ENCODE data around the gene LSM10.

Gene LSM10

GRCh38 chr1:36446271-36446670, 48.6 kb upstream of the LSM10 start:
- DNase-seq, result no peak

DNA sequence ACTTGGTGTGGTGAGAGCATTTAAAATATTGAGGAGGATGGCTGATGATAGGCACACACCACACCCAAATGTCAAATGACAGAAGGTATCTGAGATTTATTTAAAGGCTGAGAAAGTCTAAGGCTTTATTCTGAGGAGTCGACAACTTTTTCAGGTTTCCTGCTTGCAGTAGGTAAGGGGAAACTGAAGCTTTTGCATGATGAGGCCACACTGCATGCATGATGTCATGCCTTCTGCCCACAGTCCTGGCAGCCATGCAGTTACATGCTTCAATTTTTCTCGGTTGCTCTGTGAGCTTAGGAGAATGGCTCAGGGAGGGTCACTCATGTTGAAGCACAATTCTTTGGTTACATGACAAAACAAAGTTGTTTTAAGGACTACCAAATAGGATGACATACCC, 45.6 kb upstream of the LSM10 start:
- Histone ChIP-seq H4K20me1 (ENCODE audit: insufficient read depth, low read length) (no peaks in the 10 kb centered on the region), H3K9ac (ENCODE audit: low read depth, low read length) (no peak overlapping the region), H3K79me2 (ENCODE audit: insufficient read depth, low read length) (no peaks in the 10 kb centered on the region), H2AFZ (ENCODE audit: low read depth, low read length) (no peak overlapping the region), H3K4me1 (ENCODE audit: insufficient read depth, low read length) (no peaks in the 10 kb centered on the region), H3K27ac (ENCODE audit: low read length) (no peak overlapping the region), H3K4me2 (ENCODE audit: insufficient read depth, low read length) (no peak overlapping the region), H3K27me3 (ENCODE audit: insufficient read depth, low read length, poor library complexity) (no peaks in the 10 kb centered on the region), H3K36me3 (ENCODE audit: insufficient read depth, low read length) (no peaks in the 10 kb centered on the region), H3K4me3 (ENCODE audit: low read depth in 1 of 2, low read length in 2 of 2) (no peak overlapping the region), H3K9me3 (ENCODE audit: insufficient read depth, low read length, severe bottlenecking) (no peaks in the 10 kb centered on the region)
- DNase-seq, result no peak
- no peak for ATAC-seq (ENCODE audit: insufficient read depth, low read depth)
- no peak for TF ChIP-seq EZH2 (IDR thresholded peaks at IDR 0.05; ENCODE audit: borderline replicate concordance, low read depth, low read length, severe bottlenecking)
- TF ChIP-seq, protein P1, sequence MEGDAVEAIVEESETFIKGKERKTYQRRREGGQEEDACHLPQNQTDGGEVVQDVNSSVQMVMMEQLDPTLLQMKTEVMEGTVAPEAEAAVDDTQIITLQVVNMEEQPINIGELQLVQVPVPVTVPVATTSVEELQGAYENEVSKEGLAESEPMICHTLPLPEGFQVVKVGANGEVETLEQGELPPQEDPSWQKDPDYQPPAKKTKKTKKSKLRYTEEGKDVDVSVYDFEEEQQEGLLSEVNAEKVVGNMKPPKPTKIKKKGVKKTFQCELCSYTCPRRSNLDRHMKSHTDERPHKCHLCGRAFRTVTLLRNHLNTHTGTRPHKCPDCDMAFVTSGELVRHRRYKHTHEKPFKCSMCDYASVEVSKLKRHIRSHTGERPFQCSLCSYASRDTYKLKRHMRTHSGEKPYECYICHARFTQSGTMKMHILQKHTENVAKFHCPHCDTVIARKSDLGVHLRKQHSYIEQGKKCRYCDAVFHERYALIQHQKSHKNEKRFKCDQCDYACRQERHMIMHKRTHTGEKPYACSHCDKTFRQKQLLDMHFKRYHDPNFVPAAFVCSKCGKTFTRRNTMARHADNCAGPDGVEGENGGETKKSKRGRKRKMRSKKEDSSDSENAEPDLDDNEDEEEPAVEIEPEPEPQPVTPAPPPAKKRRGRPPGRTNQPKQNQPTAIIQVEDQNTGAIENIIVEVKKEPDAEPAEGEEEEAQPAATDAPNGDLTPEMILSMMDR (IDR thresholded peaks at IDR 0.05; ENCODE audit: borderline replicate concordance, extremely low read depth, low read length, poor library complexity, severe bottlenecking), result no peak

More at GRCh38 chr1:36446271-36446670, 48.6 kb upstream of the LSM10 start:
- Histone ChIP-seq H3K4me3 (ENCODE audit: low read depth in 1 of 2, low read length in 2 of 2) (no peak overlapping the region), H3K27ac (ENCODE audit: low read length) (no peak overlapping the region), H4K20me1 (ENCODE audit: insufficient read depth, low read length) (no peaks in the 10 kb centered on the region), H2AFZ (ENCODE audit: low read depth, low read length) (no peak overlapping the region), H3K36me3 (ENCODE audit: insufficient read depth, low read length) (no peaks in the 10 kb centered on the region), H3K4me1 (ENCODE audit: insufficient read depth, low read length) (peaks cover 22% of the 10 kb centered on the region), H3K79me2 (ENCODE audit: insufficient read depth, low read length) (peaks cover 4% of the 10 kb centered on the region), H3K9me3 (ENCODE audit: insufficient read depth, low read length, severe bottlenecking) (no peaks in the 10 kb centered on the region), H3K27me3 (ENCODE audit: insufficient read depth, low read length, poor library complexity) (no peaks in the 10 kb centered on the region), H3K4me2 (ENCODE audit: insufficient read depth, low read length) (no peak overlapping the region), H3K9ac (ENCODE audit: low read depth, low read length) (no peak overlapping the region)
- TF ChIP-seq, protein P1 (IDR thresholded peaks at IDR 0.05; ENCODE audit: borderline replicate concordance, extremely low read depth, low read length, poor library complexity, severe bottlenecking), result peak; percentile 49
- TF ChIP-seq EZH2 (IDR thresholded peaks at IDR 0.05; ENCODE audit: borderline replicate concordance, low read depth, low read length, severe bottlenecking), result no peak
- no peak for ATAC-seq (ENCODE audit: insufficient read depth, low read depth)

DNA sequence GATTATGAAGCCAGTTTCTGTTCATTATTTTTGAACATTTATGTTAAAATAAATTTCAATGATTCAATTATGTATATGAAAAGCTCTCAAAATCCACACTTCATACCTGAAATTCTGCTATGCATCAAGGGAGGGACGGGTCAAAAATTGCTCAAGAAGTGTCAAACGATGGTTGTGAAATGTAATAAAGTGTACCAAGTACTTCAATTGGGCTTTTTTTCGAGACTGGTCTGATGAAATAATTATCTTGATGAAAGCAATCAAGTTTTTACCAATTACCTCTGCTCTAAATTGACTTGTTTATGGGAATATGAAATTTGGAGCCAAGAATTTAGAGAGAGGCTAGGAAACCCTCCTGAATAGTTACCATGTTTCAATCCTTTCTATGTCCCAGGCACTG, 44.6 kb upstream of the LSM10 start:
- no peak for TF ChIP-seq EZH2 (IDR thresholded peaks at IDR 0.05; ENCODE audit: borderline replicate concordance, low read depth, low read length, severe bottlenecking)
- no peak overlapping the region for H2AFZ ChIP-seq (ENCODE audit: low read depth, low read length)
- no peak overlapping the region for H3K9ac ChIP-seq (ENCODE audit: low read depth, low read length)
- H3K79me2 ChIP-seq (ENCODE audit: insufficient read depth, low read length), result no peaks in the 10 kb centered on the region
- DNase-seq, result no peak
- no peak overlapping the region for H3K4me3 ChIP-seq (ENCODE audit: low read depth in 1 of 2, low read length in 2 of 2)
- H3K9me3 ChIP-seq (ENCODE audit: insufficient read depth, low read length, severe bottlenecking), result no peaks in the 10 kb centered on the region
- H3K4me1 ChIP-seq (ENCODE audit: insufficient read depth, low read length), result no peaks in the 10 kb centered on the region
- H3K36me3 ChIP-seq (ENCODE audit: insufficient read depth, low read length), result no peaks in the 10 kb centered on the region; the same call in 1 of the 2 replicates
- no peak overlapping the region for H3K27ac ChIP-seq (ENCODE audit: low read length)
- no peaks in the 10 kb centered on the region for H4K20me1 ChIP-seq (ENCODE audit: insufficient read depth, low read length)
- ATAC-seq (ENCODE audit: insufficient read depth, low read depth), result no peak
- no peaks in the 10 kb centered on the region for H3K27me3 ChIP-seq (ENCODE audit: insufficient read depth, low read length, poor library complexity)
- H3K4me2 ChIP-seq (ENCODE audit: insufficient read depth, low read length), result no peak overlapping the region

- TF ChIP-seq EZH2 (IDR thresholded peaks at IDR 0.05; ENCODE audit: borderline replicate concordance, low read depth, low read length, severe bottlenecking), result no peak
- TF ChIP-seq, protein P1 (IDR thresholded peaks at IDR 0.05; ENCODE audit: borderline replicate concordance, extremely low read depth, low read length, poor library complexity, severe bottlenecking), result no peak
- H3K4me1 ChIP-seq (ENCODE audit: insufficient read depth, low read length), result no peaks in the 10 kb centered on the region
- no peak for DNase-seq
- H3K4me2 ChIP-seq (ENCODE audit: insufficient read depth, low read length), result no peak overlapping the region
- H2AFZ ChIP-seq (ENCODE audit: low read depth, low read length), result no peak overlapping the region
- H3K36me3 ChIP-seq (ENCODE audit: insufficient read depth, low read length), result no peaks in the 10 kb centered on the region; the same call in 1 of the 2 replicates
- no peak overlapping the region for H3K9ac ChIP-seq (ENCODE audit: low read depth, low read length)
- H3K79me2 ChIP-seq (ENCODE audit: insufficient read depth, low read length), result no peaks in the 10 kb centered on the region
- no peaks in the 10 kb centered on the region for H4K20me1 ChIP-seq (ENCODE audit: insufficient read depth, low read length)
- H3K27ac ChIP-seq (ENCODE audit: low read length), result no peak overlapping the region
- no peak overlapping the region for H3K4me3 ChIP-seq (ENCODE audit: low read depth in 1 of 2, low read length in 2 of 2)
- no peaks in the 10 kb centered on the region for H3K9me3 ChIP-seq (ENCODE audit: insufficient read depth, low read length, severe bottlenecking)
- no peaks in the 10 kb centered on the region for H3K27me3 ChIP-seq (ENCODE audit: insufficient read depth, low read length, poor library complexity)
- no peak for ATAC-seq (ENCODE audit: insufficient read depth, low read depth)
Observed at GRCh38 chr1:36440646-36441045, 42.9 kb upstream of the LSM10 start.
